ENCODE data around the gene THSD4.

The THSD4 gene

DNA sequence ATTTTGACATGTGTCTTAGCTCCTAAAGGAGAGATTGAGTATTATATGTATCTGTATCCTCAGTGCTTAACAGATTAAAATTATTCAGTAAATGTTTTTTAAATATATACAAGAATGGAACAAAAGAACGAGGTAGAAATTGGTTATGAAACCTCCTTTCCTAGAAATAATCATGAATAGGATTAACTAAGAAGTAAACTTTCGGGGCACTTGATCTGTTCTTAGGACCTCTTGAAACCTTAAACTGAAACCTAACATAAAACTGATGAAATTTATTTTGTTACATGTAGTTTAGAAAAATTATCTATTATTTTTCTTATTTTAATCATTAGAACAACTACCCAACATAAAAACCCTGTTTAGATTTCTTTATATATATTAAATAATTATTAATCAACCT lies 311.5 kb downstream of the THSD4 start:
- DNase-seq (ENCODE audit: low read depth): no peak
- TF ChIP-seq CTCF (IDR thresholded peaks at IDR 0.05; ENCODE audit: low read length, missing control alignments): no peak

DNA sequence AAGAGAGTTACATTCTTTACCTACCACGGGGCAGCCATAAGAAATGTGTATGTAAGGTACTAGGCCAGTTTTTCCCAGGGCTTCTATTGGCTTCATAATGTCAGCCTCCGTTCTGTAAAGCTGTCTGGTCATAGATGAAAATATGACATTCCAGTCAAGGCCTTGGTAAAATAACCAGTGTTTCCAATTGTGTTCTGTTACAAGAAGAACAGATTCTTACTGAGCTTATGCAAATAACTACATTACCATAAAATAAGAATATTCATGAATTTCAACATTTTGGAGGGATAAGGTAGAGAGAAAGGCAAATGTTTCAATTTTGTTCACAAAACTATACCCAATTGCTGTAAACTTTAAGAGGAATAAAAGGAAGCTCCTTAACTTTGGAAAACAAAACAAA lies 315.5 kb downstream of the THSD4 start:
- H3K4me3 ChIP-seq (replicated peaks; ENCODE audit: low read depth, low read length): no peak overlapping the region
- no peak for DNase-seq (ENCODE audit: low read depth)
- no peak for TF ChIP-seq CTCF (IDR thresholded peaks at IDR 0.05; ENCODE audit: low read length, missing control alignments)

More for the DNA sequence above, 311.5 kb downstream of the THSD4 start:
- no peak overlapping the region for H3K4me3 ChIP-seq (replicated peaks; ENCODE audit: low read depth, low read length)

DNA sequence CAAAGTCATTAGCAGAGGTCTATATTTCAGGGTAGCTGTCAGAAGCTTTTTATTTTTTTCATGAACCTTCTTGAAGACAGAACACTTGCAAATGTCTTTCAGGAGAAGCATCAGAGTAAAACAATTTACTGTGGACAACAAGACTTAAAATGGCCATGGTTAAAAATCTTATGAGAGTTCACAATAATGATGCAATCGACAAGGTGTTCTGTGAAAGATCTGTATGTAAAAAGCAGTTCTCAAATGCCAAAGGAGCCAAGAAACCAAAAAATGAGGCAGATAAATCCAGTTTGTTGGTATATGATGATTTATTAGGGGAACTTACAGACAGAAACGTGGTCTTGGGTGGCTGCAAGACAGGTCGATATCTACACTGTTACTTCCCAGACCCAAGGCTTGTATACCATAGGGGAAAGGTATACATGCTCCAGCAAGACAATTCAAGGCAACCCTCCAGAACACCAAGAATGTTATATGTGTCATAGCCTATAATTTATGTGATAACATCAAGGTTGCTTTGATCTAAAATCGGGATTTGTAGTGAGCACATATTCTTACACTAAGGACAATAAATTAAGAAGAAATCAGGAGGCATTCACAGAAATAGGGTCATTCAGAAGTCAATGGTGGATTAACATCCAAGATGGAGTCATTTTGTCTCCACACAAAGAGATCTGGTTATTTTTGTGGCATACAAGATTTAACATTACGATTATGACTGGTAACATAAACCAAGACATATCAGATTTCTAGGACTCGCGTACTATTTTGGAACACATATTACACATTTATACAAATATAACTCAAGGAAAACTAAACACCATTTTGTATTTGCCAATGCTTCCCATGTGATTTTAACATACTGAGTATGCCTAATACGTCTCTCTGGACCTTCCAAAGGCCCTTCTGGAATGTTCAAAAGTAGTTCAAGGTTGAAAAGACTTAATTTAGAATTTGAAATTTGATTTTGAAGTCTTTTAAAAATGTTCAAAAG lies 316.4 kb downstream of the THSD4 start:
- no peak overlapping the region for H3K4me3 ChIP-seq (replicated peaks; ENCODE audit: low read depth, low read length)
- DNase-seq (ENCODE audit: low read depth): no peak
- no peak for TF ChIP-seq CTCF (IDR thresholded peaks at IDR 0.05; ENCODE audit: low read length, missing control alignments)

DNA sequence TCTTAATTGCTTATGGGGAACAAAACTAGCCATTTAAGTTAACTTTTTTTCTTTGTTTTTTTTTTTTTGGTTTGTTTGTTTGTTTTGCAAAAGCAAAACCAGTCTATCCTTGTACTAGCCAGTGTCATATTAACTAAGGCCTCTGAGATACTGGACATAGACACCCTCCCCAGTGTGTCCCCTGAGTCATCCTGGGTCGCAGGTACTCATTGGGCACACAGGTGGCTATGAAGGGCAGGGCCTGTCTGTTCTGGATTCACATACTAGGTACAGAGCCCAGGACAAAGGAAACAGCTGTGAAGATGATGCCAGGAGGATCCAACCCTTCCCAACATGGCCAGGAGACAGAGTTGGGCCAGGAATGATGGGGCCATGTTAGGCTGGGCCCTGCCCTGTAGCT lies 318.1 kb downstream of the THSD4 start:
- TF ChIP-seq CTCF (IDR thresholded peaks at IDR 0.05; ENCODE audit: low read length, missing control alignments): no peak
- H3K4me3 ChIP-seq (replicated peaks; ENCODE audit: low read depth, low read length): no peak overlapping the region
- no peak for DNase-seq (ENCODE audit: low read depth)

- no peak for TF ChIP-seq CTCF (IDR thresholded peaks at IDR 0.05; ENCODE audit: low read length, missing control alignments)
- no peak overlapping the region for H3K4me3 ChIP-seq (replicated peaks; ENCODE audit: low read depth, low read length)
- no peak for DNase-seq (ENCODE audit: low read depth)
Observed at GRCh38 chr15:71434774-71435173, 319.5 kb downstream of the THSD4 start.

DNA sequence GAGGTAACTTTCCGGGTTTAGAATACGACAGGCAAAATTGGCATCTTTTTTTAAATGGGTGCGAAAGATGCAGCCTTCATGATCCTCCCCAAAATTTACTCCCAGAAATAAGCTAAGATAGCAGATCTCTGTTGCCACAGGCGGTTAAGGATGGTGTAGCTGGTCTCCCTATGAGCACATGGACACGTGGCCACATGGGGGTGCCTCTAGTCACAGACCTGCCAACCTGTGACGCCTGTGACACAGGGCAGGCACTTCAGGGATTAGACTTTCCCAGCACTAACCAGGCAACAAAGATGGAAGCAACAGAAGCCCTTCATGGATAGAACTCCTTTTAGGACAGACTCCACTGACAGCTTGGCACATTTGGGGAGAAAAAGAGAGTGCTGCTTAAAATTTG lies 320.3 kb downstream of the THSD4 start:
- TF ChIP-seq CTCF (IDR thresholded peaks at IDR 0.05; ENCODE audit: low read length, missing control alignments): no peak
- no peak overlapping the region for H3K4me3 ChIP-seq (replicated peaks; ENCODE audit: low read depth, low read length)
- no peak for DNase-seq (ENCODE audit: low read depth)

GRCh38 chr15:71436854-71437253 lies 321.6 kb downstream of the THSD4 start:
- H3K4me3 ChIP-seq (replicated peaks; ENCODE audit: low read depth, low read length): no peak overlapping the region
- no peak for DNase-seq (ENCODE audit: low read depth)
- no peak for TF ChIP-seq CTCF (IDR thresholded peaks at IDR 0.05; ENCODE audit: low read length, missing control alignments)

All from fibroblast of pulmonary artery (primary cell).